NCI-H2171 (cell line): ENCODE results near the gene NOD1.
A peak's percentile ranks its signal among the peaks of the same experiment; 100 is the strongest.

ENCODE experiments used
- DNase-seq: peaks from one replicate; lab custom pipeline; 2025; lab: John Stamatoyannopoulos, UW

Gene NOD1

GRCh38 chr7:30470771-30471170 lies 7.8 kb downstream of the NOD1 start:
- DNase-seq = no peak

- no peak for DNase-seq
Measured at GRCh38 chr7:30470163-30470770, 8.3 kb downstream of the NOD1 start.

GRCh38 chr7:30469303-30469702 lies 9.3 kb downstream of the NOD1 start:
- DNase-seq = peak; percentile 17

- DNase-seq = no peak
Measured at GRCh38 chr7:30468791-30469190, 9.8 kb downstream of the NOD1 start.

GRCh38 chr7:30468041-30468440 lies 10.5 kb downstream of the NOD1 start:
- DNase-seq = no peak

- DNase-seq = no peak
Measured at GRCh38 chr7:30467271-30467670, 11.3 kb downstream of the NOD1 start.

GRCh38 chr7:30466266-30466665 lies 12.3 kb downstream of the NOD1 start:
- DNase-seq = no peak

GRCh38 chr7:30465811-30466180 lies 12.8 kb downstream of the NOD1 start:
- no peak for DNase-seq

- no peak for DNase-seq
Measured at GRCh38 chr7:30465046-30465810, 13.4 kb downstream of the NOD1 start.

GRCh38 chr7:30464231-30464671 lies 14.3 kb downstream of the NOD1 start:
- no peak for DNase-seq

- DNase-seq = no peak
Measured at GRCh38 chr7:30463405-30464145, 15.0 kb downstream of the NOD1 start.

GRCh38 chr7:30462179-30462578 lies 16.4 kb downstream of the NOD1 start:
- DNase-seq = no peak

GRCh38 chr7:30460246-30460633 lies 18.3 kb downstream of the NOD1 start:
- no peak for DNase-seq

- no peak for DNase-seq
Measured at GRCh38 chr7:30459591-30460245, 18.9 kb downstream of the NOD1 start.

- no peak for DNase-seq
Measured at GRCh38 chr7:30458311-30458710, 20.3 kb downstream of the NOD1 start.

- peak; percentile 25 for DNase-seq
Measured at GRCh38 chr7:30453921-30454320, 24.7 kb downstream of the NOD1 start.

GRCh38 chr7:30453016-30453415 lies 25.6 kb downstream of the NOD1 start:
- DNase-seq = no peak

GRCh38 chr7:30452280-30452930 lies 26.2 kb downstream of the NOD1 start:
- no peak for DNase-seq

GRCh38 chr7:30451539-30452279 lies 26.9 kb downstream of the NOD1 start:
- DNase-seq = no peak

- DNase-seq = no peak
Measured at GRCh38 chr7:30450983-30451497, 27.5 kb downstream of the NOD1 start.
